ENCODE results near the gene TST.

Gene TST

DNA sequence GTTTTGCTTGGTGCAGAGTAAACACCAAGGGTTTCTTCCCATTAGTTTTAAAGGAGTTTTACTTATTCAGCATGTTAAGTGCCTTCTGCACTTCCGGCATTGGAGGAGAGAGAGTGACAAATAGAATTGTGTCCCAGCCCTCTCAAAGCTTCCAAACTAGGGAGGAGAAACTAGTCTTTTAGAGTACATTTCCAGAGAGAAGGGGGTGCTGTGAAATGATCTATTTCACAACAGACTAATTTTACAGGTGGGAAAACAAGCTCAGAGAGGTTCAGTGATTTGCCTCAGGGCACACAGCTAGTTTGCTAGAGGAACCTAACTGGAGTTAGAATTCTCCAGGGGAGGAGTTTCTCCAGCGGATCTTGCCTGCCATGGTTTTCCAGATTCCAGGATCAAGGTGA, 12.9 kb upstream of the TST start:
- no peak for DNase-seq

DNA sequence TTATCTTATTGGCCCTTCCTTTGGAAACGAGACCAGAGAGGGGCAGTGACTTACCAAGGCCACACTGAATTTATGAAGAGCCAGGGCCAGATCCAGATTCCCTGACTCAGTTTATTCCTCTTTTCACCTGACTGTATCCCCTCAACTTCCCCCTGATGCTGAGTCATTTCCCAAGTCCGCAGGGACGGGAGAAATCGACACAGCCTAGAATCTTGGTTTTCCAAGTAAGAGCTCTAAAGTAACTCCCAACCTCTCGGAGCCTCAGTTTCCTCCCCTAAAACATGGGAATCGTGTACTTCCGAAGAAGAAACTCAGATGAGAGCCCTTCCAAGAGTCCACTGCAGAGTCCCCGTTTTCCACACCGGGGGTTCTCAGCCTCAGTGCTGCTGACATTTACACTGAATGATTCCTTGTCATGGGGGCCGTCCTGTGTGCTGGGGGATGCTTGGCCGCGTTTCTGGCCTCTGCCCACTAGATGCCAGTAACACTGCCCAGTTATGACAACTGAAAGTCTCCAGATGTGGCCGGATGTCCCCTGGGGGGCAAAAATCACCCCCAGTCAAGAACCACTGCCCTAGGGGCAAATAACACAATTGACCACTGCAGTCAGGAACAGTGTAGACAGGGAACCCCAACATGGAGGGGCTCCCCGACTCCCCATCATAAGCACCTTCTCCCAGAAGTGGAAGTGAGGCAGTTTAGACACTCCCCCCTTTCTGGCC, 11.5 kb upstream of the TST start:
- DNase-seq: no peak

DNA sequence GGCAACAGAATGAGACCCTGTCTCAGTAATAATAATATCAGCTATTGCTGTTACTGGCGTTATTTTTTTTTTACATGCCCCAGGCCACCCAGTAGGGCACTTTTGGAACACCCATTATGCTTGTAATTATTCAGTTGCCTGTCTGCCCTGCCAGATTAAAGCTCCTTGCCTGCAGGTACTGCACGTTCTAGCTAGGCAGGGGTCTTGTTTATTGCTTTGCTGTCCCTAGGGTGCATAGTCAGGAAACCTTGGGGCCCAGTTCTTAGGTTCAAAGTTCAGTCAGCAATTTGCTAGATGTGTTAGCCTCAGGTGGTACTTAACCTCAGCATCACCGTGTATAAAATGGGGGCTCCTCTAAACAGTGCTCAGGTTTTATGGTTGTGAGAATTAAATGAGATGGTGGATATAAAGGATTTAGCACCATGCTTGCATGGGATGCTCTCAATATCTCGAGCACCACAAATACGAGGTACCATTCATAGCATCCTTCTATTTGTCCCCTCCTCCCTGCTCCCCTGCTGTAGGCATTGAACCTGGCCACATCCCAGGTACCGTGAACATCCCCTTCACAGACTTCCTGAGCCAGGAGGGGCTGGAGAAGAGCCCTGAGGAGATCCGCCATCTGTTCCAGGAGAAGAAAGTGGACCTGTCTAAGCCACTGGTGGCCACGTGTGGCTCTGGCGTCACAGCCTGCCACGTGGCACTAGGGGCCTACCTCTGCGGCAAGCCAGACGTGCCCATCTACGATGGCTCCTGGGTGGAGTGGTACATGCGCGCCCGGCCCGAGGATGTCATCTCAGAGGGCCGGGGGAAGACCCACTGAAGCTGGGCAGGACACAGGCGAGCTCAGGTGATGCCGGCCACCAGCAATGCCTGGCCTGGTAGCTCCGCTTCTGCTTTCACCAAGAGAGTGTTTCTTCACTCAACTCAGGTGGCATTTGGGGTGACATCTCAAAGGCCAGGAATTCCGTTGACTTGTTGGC, 9.7 kb upstream of the TST start:
- DNase-seq: no peak

DNA sequence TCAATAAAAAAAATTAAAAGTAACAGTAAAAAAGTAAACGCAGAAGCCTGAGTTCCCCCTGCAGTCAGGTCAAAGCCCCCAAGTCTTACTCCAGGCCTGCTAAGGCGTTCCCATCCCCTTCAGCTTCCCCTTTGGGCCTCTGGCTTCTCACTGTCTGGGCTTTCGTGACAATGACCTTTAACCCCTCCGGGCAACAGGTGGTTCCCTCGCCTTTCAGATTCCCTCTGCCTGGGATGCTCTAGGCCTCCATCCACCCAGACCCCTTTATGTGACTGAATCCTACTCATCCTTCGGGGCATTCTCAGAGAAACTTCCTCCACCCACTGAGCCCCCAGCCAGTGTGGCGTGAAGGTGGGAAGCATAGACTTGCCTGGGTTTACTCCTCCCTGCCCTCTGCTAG, 8.3 kb upstream of the TST start:
- DNase-seq: no peak

DNA sequence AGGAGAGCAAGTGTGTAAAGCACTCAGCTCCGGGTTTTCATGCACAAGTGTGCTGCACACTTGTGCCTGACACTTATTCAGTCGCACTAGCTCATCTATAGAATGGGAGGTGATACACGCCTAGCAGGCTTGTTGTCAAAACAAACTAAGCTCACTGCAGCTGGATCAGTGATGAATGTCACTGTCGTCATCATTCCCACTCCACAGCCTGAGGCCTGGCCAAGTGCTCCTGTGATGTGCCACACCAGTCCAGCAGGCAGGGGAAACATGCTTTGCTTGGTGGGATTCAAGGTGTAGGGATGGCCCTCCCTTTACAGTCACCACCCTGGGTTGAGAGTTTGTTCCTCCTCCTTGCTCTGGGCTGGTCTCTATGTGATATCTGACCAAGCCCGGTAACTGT, 7.1 kb upstream of the TST start:
- DNase-seq: no peak

DNA sequence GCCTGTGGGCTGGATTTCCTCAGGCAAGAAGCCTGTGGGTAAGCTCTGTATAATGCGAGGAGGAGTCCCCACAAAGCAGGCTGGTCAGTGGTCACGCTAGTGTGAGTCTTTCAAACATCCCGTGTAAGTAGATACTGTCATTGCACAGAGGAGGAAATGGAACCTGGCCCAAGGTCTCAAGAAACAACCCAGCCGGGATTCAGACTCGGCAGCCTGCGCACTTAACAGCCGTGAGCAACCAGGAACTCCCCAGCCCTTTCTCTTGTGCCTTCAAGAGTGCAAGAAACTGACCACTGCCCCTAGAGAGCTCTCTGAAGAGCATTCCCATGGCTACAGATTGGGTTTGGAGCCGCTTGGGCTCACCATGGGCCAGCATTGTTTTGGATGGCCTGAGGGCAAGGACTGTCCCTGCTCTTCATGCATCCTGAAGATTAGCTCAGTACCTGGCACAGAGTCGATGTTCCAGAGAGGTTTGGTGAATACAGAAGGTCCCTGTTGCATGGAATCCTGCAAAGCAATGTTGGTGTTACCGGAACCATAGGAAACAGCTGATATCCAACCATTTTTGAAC, 6.3 kb upstream of the TST start:
- DNase-seq: no peak

DNA sequence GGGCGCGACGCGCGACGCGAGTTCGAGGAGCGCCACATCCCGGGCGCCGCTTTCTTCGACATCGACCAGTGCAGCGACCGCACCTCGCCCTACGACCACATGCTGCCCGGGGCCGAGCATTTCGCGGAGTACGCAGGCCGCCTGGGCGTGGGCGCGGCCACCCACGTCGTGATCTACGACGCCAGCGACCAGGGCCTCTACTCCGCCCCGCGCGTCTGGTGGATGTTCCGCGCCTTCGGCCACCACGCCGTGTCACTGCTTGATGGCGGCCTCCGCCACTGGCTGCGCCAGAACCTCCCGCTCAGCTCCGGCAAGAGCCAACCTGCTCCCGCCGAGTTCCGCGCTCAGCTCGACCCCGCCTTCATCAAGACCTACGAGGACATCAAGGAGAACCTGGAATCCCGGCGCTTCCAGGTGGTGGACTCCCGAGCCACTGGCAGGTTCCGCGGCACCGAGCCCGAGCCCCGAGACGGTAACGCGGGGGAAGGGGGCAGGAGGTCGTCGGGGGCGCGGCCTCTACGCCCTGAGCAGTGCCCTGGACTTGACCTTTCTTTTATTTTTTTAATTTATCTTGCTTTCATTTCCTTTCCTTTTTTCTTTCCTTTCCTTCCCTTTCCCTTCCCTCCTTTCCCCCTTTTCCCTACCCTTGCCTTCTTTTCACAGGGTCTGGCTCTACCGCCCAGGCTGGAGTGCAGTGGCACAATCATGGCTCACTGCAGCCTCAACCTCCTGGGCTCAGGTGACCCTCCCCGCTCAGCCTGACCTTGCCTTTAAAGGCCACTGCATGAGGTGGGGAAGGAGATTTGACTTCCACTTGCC, 5.3 kb upstream of the TST start:
- no peak for DNase-seq

DNA sequence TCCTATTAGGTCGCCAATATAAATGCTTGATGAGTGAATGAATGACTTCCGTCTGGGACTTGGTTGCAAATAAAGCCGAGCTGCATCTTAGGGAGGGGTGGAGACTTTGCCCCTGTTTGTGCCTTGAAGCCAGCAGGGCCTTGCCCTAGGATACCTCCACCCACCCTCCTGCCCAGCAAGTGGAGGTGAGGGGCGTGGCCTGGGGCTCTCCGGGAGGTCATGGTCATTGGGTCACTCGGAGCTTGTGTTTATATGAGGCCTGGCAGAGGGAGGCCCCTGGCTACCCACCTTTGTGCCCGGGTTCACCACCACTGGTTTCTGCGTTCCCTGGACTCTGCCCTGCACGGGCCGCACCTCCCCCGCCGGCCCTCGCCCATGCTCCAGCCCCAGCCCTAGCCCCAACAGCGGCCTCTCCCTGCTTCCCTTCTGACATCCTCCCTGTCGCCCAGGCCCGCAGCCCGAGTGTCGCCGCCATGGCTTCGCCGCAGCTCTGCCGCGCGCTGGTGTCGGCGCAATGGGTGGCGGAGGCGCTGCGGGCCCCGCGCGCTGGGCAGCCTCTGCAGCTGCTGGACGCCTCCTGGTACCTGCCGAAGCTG, 4.6 kb upstream of the TST start:
- no peak for DNase-seq

DNA sequence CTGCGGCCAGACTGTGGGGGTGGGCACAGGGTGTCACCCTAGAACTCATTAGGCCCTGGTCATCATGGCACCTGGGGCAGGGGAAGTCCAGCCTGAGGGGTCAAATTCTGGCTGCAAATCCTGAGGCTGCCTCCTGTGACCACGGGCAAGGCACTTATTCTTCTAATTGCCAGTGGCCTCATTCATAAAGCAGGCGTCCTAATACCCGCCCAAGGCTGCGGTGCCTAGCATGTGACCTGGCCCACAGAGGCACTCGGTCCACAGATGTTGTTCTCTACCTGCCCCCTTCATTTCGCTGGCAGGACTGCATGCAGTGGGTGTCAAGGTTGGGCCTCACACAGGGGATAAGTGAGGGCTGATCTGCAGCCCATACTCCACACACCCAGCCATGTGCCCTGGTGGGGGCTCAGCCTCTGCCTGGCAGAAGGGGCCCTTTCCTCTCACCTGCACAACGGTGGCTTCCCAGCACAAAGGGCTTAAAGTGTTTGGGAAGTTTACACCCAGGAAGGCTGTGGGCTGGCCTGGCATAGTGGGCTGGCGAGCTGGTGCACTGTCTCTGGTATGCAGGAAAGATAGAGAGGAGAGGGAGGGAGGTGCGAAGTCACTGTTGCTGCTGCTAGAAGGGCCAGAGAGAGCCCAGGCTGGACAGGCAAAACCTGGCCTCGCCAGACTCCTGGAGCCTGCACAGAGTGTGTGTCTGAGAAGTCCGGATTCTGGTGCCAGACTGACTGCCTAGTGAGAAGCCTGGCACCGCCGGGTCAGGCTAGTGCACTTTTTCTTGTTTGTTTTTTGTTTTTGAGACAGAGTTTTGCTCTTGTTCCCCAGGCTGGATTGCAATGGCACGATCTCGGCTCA, 3.5 kb upstream of the TST start:
- DNase-seq: no peak

DNA sequence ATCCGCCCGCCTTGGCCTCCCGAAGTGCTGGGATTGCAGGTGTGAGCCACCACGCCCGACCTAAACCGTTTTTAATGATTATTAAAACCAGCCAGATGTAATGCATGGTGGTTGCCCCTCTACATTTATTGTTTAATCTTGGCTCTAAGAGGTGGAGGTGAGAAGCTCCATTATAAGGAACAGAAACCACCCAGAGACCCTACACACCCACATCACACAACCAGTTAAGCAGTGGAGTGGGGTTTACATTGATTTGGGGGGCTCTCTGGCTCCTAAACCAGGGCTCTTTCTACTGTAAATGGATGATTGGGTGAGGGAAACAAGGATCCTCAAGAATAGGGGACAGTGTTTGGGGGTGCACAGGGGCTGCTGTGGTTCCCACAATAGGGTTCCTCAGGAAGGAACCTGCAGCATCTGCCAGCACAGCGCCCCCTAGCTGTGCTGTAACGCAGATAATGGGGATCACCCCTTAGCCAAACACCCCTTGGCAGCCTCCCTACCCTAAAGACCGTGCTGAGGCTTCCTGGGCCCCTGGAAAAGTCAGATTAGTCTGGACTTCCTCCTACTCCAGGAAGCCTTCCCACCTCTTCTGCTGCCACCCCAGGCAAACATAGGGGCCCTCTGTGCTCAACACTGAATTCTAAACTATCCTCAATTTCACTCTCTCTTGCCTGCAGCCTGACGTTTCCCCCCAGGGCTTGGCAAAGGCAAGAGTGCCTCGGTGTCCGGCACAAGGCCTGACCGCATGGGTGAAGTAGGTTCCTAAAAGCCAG, 2.6 kb upstream of the TST start:
- peak; percentile 36 to 61 for DNase-seq

DNA sequence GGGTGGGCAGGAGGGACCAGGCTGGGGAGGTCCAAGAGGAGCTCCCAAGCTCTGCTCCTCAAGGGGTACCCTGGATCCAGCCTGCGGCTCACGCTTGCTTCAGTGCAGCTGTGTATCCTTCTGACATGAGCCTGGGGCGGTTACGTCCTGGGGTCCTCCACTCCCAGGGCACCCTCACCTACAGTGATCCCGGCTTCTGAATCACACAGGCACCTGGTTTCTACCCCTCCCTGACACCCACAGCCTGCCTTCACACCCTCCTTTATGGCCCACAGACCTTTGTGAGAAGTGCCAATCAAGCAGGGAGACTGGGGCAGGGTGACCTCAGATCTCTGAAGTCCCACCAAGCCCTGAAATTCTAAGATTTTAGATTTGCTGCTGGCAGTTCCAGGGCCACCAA, 1.8 kb upstream of the TST start:
- DNase-seq: no peak

DNA sequence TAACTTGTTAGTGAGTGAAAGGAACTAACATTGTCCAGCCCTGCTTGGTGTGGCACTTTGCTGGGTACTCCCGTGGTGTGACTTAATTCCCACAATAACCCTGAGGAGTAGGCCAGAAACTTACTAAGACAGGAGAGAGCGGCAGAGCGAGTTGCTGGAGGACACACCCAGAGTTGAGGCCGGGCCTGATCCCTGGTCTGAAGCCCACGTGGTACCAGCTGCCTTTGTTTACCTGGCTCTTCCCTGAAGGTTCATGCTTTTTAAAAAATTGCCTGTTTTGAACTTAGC, 889 bp upstream of the TST start:
- peak; percentile 41 to 49 for DNase-seq

DNA sequence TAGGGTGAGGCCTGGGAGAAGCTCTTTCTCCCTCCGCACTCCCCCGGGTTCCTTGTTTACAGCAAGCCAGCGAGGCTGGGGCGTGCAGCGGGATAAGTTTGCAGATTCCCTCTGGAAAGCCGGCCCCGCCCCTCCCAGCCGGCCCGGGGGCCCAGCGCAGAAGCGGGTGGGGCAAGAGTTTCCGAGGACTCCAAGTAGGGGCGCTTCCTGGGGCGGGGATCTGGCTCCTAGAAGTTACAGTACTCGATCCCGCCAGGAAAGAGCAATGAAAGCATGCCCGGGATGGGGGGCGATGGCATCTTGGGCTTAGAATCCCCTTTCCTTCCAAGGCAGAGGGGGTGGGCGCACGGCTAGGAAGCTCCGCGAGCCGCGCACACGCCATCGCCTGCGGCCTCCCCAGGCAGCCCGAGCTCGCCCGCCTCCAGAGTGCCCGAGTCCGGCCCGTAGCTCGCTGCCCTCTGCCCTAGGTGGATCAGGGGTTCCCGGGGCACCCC, 385 bp downstream of the TST start:
- peak in 1 of 2 experiments; percentile 27 for DNase-seq

DNA sequence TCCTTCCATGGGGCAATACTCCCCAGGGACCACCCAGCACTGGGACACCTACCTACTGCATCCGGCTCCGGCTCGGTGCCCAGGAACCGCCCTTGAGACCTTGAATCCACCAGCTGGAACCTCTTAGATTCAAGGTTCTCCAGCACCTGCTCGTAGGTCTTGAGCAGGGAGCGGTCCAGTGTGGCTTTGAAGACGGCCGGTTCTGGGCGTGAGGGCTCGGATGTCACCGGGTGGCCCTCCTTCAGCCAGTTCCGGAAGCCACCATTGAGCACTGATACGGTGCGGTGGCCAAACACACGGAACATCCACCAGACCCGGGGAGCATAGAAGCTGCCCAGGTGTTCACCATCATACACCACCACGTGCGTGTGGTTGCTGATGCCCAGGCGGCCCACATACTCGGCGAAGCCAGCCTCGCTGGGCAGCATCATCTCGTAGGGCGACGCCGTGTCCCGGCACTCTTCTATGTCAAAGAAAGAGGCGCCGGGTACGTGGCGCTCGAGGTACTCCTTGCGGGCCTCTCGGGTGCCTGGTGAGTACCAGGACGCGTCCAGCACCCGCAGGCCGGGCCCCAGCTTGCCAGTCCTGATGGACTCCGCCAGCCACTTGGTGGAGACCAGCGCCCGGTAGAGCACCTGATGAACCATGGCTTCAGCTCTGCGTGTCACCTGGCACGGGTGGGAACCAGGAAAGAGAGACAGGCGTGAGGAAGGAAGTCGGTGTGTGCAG, 997 bp downstream of the TST start:
- no peak for DNase-seq

DNA sequence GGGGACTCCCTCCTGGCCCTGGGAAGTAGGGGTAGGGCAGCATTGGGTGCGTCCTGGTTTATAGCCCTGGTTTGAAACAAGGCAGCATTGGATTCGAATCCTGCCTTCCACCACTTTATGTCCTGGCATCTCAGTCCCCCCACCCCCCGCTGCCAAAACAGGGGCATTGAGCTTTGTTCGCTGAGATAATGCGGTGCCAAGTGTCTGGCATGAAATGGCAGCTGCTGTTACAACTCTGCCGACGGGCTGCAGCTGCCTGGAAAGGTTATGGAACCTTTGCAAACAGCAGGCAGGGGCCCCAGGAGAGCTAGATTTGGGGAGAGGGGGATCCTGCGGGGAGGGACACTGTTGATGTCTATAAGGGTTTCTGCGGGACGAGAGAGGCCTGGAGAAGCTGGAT, 1.9 kb downstream of the TST start:
- DNase-seq: no peak

DNA sequence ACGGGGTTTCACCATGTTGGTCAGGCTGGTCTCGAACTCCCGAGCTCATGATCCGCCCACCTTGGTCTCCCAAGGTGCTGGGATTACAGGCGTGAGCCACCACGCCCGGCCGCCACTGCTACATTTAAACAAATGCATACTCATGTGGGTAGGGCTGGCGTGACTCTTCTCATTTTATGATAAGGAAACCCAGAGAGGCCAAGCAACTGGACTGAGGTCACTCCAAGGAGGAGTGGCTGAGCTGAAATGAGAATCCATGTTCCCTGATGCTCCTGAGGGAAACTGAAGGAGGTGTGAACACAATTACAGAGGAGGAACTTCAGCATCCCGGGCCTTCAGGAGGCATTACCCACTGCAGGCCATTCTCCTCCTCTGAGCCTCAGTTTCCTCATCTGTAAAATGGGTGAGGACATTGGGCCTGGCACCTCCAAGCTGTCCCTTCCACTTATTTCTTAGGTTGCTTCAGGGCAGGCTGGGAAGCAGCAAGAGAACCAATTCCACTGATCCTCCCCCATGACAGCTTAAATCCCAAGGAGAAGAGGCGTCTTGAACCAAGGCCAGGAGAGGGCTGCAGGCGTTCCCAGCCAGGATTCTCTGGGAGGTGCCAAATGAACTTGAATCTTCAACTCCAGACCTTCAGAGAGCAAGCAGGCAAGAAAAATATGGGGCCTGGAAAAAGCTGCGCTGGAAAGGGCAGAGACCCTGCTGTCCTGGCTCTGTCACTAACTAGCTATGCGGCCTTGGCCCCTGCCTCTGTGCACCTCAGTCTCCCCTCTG, 2.9 kb downstream of the TST start:
- no peak for DNase-seq

DNA sequence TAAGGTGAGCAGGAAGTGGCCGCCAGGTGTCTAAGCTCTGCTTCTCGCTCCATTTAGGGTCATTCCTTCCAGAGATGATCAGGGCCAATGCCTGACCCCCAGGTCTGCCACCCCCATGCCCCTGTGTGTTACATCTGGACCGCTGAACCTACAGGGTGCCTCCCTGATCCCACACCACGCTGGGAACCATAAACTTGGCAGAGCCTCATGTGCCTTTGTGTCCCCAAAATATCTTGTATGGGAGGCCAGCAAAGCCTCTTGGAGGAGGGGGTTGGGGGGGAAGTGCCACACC, 3.7 kb downstream of the TST start:
- DNase-seq: no peak

DNA sequence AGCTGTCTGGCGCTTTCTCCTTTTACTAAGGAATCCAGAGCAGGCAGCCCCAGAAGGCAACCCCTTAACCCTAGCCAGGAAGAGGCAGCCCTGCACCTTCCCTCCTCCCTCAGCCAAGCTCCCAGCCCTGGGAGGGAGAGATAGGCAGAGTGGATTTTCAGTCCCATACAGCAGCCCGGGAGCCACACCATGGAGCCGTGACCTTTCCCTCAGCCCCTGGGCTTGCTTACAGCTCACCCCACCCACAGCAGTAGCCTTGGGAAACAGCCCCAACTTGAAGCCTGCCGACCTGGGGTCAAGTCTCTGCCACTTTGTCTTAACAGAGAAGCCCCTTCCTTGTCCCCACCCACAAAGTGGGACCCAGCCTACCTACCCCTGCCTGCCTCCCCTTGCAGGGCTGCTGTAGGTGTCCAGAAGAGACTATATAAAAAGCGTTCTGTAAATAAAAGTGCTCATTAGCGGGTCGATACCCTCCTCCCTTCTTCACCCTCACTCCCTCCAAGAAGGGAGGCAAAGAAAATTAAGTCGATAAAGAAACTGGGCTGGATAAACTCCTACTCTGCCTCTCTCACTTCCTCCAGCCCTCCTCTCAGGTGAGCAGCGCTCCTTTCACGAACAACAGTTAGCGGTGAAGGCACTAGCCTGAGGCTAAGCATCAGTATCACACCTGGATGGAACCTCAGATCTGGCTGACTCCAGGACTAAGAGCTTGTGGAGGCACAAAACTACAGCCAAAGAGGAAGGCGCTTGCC, 4.2 kb downstream of the TST start:
- no peak for DNase-seq

DNA sequence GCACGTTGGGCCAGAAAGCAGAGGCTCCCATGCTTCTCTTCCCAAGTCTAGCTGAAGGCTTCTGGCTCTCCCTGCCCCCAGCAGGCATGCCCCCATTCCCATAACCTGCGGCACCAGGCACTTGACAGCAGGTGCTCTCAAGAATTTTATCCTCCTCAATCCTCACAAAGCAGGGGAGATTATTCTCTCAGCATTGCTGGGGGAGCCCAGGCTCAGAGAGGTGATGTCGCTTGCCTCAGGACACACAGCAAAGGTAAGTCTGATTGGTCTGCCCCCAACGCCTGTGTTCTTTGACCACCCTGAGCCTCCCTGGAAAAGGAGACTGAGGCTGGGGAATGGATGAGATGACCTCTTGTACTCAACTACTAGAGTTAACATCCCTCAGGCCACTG, 4.8 kb downstream of the TST start:
- no peak for DNase-seq
